CD4-positive, alpha-beta T cell treated with Interleukin-1 beta for 1 hour (primary cell): Measurements from ENCODE around the gene CITED2.

Experiments
- DNase-seq, 2 donors: peaks; one replicate each; pipeline ENCODE4 v3.0.0-alpha.2; 2020 to 2022

The CITED2 gene

DNA sequence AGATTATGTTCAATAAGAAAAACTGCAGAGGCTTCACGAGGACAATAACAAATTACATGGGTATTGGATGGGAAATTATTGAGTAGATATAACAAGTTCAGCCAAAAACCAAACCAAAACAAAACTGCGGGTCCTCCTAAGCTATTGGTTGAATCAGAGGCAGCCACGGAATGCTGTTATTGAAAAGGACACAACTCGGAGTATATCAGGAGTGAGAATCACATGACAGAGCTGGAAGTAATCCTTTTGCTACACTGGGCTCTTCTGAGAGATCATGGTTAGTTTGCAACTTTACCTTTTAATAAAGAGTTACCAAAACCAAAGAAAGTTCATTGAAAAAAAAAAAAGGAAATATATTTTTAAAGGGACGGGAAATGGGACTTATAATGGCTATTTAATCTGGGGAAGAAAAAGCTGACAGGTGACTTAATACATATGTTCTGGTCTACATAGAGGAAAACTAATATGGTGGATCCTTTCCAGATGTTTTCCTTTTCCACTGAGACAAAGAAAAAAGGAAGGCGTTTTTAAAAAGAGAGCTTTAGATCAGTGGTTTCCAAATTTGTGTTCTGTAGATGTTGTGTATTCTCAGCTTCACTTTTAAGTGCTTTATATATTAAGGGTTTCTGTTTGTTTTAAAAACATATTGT lies 6.9 kb upstream of the CITED2 start:
- no peak for DNase-seq

DNA sequence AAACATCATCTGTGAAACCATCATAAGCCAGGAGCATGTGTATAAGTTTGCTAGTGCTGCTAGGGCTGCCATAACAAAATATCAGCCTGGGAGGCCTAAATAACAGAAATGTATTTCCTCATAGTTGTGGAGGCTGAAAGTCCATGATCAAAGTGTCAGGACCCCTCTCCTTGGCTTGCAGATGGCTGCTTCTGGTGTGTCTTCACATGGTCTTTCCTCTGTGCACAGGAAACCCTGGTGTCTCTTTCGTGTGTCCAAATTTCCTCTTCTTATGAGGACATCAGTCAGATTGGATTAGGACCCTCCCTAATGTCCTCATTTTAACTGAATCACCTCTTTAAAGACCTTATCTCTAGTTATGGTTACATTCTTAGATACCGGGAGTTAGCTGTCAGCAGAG lies 6.2 kb upstream of the CITED2 start:
- no peak for DNase-seq

DNA sequence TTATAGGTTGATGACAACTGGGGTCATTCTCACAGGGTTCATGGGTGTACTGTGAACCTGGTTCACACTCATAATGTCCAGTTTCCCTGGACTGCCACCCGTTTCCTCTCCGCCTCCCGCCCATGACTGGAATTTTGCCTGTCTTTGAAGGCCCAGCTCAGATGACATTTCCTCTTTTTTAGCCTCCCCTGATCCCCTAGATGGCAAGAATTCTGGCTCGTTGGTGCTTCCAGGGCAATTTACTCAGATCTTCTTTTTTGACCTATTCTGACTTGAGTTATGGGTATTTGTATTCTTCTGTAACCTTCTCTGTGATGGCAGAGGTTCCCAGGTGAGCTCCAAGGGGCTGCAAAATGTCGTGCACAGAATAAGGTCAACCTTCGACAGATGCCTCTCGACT lies 5.7 kb upstream of the CITED2 start:
- DNase-seq: no peak

DNA sequence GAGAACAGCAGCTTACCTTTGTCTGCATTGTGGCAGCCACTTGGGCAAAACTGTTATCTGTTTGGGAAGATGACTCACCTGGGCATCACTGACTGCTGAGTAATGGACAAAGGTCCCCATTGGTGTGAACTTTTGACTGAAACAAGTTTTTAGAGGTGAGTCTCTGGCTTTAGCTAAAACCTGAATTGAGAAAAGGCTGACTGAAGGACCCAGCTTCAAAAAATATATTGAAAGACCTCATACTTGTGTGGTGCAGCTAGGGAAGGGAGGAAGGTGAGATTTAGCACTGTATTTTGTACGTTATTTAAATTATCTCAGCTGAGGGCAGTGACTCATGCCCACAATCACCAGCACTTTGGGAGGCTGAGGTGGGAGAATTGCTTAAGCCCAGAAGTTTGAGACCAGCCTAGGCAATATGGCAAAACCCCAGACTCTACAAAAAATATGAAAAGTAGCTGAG lies 4.5 kb upstream of the CITED2 start:
- DNase-seq: no peak

DNA sequence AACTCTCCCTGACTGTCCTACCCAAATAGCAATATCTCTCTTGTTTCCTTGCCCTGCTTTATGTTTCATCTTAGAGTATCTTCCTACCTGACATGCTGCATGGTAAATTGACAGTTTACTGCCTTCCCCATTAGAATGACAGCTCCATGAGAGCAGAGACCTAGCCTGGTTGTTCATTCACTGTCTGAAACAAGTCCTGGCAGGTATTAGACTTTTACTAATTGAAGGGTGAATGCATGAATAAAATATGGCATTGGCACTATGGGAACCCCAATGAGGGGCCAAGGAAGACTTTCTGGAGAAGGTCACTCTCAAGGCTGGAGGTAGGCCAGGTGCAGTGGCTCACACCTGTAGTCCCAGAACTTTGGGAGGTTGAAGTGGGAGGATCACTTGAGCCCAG lies 3.8 kb upstream of the CITED2 start:
- no peak for DNase-seq

DNA sequence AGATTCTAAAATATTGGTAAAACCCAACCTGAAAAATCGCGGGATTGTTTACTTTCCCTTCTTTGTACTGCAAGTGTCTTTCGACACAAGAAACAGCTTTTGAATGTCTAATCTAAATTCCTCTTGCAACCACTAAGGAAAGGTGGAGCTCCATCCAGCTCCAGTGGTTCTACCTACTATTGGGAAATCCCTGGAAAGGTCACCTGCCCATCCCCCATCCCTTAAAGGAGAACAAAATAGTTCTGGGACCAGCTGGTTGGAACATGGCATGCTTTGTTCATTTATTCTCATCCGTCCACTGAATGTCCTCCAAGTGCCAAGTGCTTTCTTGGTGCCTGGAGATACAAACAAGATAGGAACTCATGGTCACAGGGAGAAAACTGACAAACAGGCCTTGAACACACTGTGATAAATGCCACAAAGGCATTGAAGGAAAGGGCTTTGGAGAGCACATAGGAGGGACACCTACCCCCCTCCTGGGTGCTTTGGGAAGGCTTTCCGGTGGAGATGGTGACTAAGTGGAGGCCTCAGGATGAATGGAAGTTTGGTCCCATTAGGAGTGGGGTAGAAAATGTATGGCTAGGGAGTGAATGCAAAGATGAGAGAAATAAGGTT lies 2.3 kb upstream of the CITED2 start:
- DNase-seq: no peak

DNA sequence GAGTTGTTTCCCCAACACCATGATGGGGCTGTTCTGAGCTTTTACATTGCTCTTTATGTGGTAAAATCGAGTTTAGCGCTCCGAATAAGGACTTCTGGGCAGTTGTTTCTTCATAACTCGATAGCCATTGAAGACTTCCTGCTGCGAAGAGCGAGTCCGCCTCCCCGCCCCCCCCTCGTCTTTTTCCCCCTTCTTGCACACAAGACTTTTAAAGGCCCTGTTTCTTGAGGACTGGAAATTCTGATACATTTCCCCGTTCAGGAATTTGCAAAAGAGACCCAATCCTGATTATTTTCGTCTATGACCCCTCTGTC lies 1.5 kb upstream of the CITED2 start:
- DNase-seq: no peak

DNA sequence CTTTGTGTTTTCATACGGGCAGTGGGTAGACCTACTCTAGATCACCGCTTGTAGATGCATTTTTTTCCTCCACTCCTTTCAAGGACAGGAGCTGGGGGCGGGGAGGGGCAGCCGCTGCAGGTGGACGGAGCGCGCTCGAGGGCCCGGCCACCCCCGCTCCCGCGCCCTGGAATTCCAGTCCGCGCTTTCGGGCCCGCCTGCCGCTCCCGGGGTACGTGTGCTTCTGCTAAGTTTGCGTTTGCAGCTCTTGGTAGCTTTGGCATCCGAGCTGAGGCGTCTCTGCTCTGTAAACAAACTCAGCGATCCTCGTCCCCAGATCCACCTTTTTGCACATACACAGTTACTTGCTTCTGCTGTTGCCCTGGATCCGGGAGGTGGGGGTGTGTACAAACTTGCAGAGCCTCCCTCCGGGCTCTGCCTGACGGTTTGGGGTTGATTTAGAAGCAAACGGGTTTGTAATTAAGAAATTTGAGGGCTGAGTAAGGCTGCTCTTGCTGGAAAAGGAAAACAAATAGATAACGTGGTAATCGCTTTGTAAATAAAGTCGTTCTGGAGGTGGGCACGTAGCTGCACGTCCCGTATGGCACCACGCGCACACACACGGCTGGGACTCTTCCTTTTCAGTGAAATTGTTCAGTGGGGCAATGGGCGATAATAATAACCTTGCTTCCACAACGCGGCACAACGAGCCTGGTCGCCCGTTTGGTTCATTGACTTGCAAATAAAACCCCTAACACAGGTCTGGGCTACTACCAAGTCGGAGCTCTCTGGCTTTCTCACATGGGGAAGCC lies 973 bp upstream of the CITED2 start:
- DNase-seq: peak; percentile 82 to 86

DNA sequence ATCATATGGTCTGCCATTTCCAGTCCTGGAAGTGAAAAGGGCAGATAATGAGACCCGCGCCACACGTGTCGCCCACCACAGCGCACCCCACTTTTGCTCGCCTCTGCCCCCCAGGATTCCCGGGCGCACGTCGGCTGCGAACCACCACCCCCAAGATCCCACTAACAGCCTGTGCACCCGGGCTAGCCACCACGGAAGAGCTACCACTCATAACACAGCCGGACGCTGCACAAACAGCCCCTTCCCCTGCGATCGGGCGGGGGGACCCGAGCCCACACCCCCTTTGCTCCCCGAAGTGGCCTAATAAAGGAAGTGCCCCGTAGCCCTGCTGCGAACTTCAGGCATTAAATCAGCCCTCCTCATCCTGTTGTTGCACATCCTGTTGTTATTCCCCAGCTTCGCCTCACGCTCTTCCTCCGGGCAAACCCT lies 506 bp downstream of the CITED2 start:
- no peak for DNase-seq

DNA sequence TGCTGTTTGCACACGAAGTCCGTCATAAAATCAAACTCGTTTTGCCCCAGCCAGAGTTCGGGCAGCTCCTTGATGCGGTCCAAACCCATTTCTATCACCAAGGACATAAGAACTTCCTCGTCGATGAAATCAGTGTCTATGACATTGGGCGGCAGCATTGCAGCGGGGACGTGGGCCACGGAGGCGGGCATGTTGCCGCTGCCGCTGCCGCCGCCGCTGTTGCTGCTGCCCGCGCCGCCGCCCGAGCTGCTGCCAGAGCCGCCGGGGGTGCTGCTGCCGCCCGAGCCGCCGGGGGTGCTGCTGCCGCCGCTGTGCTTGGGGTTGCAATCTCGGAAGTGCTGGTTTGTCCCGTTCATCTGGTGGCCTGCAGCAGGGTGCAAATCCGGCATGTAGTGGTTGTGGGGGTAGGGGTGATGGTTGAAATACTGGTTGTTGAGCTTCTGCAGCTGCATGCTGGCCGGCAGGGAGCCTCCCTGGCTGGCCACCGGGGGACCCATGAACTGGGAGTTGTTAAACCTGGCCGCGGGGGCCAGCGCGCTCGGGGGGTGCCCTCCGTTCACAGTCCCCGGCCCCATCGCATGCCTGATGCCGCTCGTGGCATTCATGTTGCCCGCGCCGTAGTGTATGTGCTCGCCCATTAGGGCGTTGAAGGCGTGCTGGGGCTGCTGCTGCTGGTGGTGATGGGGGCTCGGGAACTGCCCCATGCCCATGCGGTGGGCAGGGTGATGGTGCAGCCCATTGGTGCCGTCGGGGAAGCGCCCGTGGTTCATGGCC lies 1.1 kb downstream of the CITED2 start:
- peak; percentile 72 to 78 for DNase-seq

DNA sequence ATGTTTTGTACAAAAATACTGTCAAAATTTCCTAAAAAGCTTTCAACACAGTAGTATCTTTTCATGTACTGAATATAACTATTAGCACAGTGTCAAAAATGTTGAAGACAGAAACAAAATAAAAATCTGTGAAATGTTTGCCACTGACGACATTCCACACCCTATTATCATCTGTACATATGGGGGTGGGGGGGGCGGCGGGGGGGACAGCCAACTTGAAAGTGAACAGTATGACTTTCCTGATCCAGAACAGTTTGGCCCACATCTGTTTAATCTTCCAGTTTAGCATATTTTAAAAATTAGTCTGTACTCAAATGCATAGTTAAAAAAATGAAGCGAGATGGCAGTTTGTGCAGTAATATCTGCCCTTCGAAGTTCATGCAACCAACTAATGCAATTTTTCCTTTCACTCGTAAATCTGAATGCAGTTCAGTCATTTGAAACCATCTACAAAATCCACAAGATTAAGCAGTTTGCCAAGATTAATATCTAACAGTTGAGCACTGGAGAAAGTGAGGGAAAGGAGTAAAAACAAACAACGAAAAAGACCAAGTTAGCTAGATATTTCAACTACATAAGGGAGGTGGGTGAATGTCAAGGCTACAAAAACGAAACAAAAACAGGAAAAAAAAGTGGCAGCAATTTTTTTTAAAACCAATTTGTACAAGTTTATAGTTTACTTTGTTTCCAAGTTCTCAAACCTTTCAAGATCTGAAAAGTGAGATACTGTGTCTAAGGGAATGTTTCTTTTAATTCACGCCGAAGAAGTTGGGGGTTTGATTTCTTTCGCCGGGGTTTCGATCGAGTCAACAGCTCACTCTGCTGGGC lies 1.9 kb downstream of the CITED2 start:
- DNase-seq: peak in 1 of 2 donors; percentile 7

DNA sequence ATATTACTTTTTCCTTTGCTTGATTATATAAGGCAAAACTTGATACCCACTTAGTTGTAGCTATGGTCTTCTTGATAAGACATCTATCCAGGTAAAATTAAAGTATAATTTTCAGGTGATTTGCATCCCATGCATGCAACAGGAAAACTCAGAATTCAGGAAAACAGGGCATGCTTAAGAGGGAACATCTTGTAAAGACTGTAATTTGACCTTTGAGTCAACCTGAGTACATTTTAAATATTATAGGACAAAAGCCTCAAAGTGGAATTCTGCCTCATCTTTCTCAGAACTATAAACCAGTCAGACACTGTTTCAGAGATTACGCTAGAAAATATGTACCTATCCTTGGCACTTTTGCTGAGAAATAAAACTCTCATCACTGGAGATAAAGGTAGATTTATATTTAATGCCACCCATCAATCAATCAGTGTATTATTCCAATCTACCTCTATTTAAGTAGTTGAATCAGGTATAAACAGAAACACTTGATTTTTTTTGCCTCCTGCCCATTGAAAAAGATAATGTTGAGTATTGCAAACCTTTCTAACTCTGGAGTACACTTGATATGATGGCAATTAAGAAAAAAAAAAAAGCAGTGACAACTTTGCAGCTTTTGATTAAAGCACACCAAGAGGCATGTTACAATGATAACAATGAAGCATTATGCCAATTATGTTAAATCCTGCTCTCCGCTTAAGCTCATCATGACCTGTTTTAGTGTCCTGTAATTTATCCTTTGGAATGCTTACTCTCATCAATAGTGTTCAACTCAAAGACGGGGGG lies 2.8 kb downstream of the CITED2 start:
- DNase-seq: no peak

DNA sequence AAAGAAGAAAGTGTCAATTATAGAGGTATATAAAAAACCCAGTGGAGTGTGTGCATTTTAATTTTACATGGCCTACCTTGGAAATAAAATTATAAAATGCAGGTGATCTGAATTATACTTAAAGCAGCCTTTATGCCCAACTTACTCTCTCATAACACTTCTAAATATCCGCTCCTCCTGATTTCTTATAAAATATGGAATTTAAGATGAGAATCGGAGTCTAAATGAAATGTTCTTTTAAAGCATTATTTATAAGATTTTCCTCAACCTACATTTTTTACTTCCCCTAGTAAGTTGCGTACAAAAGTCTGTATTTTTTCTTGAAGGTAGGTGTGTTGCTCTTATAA lies 3.5 kb downstream of the CITED2 start:
- DNase-seq: no peak

DNA sequence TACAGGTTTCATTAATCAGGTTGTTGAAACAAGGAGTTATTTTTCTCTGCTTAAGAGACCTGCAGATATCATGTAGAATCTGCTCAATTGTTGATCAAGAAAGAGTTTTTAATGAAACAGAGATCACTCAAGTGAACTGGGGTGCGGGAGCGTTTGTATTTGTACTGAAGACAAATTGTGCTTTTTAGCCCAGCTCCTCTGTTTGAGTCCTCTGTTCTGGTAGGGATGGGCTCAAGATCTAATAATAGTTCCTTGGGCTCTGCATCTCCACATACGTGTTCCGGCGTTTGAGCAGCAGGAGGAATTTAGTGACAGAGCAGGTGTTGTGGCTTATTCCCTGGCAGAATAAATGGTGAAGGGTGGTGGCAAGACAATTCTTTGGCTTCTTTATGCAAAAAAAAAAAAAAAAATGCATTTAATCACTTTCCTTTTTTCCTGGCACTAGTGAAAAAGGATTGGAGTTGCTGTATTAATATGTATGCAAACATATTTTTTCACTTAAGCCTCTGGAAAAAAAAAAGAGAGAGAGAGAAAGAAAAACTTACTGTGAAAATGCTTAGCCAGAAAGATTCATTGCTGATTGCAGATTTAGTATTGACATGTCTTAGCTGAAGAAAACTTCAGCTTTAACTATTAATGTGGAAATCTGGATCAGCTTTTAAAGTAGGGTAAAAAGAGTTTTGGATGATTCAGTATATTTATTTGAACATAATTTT lies 4.0 kb downstream of the CITED2 start:
- no peak for DNase-seq

DNA sequence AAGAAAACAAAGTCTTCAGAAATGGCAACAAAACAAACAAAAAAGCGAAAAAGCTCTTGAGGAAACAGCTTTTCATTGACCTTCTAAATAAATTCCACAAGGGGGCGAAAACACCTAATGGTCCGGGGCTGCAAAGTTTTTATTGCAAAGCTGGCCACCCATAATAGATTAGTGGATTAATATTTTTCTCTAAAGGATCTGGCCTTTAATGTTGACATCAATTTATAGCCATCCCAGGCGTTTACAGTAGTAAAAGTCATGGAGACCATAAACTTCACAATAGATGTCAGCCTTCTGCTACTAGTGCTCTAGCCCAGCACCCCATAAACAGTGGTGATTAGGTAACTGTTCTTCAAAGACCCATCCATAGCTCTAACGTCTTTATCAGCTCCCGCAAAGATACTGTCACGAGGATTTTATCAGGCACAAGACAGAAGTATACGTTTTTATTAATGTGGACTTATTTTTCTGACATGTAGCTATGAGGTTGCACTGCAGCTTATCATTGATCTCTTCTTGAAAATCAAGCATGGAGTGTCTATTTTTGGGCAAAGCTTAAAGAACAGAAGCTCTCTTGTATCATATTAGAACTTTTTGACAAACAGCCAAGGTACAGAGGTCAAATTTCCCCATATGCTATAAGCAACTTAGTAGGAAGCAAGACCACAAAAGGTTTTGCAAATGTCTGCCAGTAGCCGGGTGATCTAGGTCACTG lies 4.7 kb downstream of the CITED2 start:
- DNase-seq: peak; percentile 31 to 59

DNA sequence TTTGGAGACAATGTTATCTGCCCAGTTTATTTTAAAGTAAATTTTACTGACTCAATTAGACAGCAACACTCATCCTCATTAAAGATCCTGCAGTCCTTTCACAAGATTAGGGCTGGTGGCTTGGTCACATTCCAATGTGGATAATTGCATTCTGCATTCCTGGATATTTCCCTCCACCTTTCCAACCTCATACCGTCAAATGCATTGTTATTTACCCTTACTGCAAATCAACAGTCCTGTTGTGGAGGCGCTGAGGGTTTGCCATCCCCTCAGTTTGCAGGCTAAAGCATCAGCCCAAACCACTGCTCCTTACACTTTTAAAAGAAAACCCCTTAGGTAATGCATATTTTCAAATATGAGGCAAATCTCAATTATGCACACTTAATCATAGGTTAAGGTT lies 5.4 kb downstream of the CITED2 start:
- DNase-seq: no peak

DNA sequence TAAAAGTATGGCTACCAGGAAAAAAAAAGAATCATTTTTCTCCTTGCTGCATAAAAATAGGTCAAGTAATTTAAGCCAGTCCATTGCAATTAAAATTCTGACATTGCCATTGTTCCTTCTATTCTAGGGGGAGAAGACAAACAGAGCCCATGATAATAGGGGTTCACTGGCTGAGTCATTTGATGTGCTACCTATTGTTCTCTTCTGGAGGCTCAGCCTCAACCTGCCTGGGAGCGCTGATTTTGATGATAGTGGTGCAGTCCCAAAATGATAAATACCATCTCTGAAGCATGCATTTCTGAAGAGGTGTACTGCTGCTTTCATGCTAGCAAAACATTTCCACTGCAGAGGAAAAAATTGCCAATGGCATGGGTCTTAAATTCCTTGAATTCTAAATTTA lies 5.8 kb downstream of the CITED2 start:
- DNase-seq: no peak

DNA sequence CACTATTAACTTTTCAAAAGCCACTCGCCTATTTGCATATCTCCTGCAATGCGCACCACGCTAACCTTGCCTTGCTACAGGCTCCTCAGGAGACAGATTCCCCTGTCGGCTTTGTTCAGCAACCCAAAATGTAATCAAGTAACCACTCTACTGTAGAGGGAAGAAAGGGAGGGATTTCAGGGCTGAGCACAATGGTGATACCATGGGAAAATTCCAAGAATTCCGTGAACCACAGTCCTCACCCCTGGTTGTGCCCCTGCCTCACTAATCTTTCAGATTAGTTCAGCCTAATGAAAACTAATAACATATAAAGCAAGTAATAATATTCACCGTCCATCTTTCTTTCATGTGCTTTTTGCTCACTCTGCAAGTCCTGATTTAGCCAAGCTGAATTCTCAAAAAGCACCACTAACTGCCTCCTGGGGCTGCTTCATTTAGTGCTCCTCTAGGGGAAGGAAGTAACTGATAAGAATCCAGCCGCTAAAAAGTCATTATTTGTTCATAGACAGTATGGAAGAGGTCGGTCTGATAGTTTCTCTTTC lies 6.6 kb downstream of the CITED2 start:
- no peak for DNase-seq

DNA sequence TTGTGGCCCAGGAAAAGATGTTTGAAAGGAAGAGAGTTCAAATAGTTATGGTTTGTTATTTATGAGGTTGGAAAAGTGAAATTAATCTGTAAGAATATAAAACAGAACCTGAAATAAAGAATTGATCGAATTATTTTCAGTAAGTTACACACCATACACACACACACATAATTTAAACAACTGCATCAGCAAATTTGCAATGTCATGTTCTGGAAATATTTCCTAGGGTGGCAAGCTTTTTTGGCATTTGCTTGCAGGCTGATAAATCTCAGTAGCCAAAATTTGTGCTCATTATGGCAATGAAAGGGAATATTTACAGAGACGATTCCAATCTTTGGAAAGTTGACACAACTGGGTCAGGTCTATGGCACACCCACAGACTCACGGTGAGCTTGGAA lies 9.5 kb downstream of the CITED2 start:
- no peak for DNase-seq

DNA sequence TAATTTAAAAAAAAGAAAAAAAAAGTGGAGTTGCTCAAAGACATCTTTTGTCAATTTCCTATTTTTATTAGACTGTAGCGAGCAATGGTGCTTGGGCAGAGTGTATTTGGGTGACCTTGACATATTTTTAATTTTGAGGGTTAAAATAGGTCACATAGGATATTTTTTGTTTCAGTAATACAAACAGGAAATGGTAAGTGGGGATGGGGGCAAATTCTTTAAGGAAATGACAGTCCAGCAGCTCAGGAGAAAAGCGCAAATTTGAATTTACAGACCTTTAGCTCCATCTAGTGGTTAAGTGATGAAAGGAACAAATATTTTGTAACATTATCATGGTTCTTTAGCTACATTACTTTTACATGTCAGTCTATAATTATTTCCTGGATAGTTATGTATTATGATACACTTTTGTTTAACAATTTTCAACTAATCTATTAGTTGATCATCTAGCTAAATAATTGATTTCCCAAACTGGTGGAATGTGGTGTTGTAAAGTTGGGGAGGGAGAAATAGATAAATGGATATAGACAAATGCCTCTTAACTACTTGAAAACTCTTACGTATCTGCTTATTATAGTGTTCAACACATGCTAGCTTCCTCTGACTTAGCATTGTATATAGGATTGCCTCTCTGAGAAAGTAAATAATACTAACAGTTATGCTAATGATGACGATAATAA lies 10.0 kb downstream of the CITED2 start:
- peak in 1 of 2 donors; percentile 67 for DNase-seq
